ENCODE results near the gene TXNDC8.

TXNDC8 gene

GRCh38 chr9:110278080-110278707, 59.5 kb downstream of the TXNDC8 start:
- no peak for DNase-seq (ENCODE audit: low read depth)

GRCh38 chr9:110276781-110277180, 60.9 kb downstream of the TXNDC8 start:
- DNase-seq (ENCODE audit: low read depth), result no peak

GRCh38 chr9:110270211-110270995, 67.3 kb downstream of the TXNDC8 start:
- no peak for DNase-seq (ENCODE audit: low read depth)

GRCh38 chr9:110266795-110267194, 70.9 kb downstream of the TXNDC8 start:
- no peak for DNase-seq (ENCODE audit: low read depth)

- no peak for DNase-seq (ENCODE audit: low read depth)
These were observed 76.0 kb downstream of the TXNDC8 start for GRCh38 chr9:110261632-110262031.

GRCh38 chr9:110260911-110261310, 76.8 kb downstream of the TXNDC8 start:
- DNase-seq (ENCODE audit: low read depth), result no peak

GRCh38 chr9:110259566-110259965, 78.1 kb downstream of the TXNDC8 start:
- DNase-seq (ENCODE audit: low read depth), result no peak

GRCh38 chr9:110258690-110259091, 79.0 kb downstream of the TXNDC8 start:
- DNase-seq (ENCODE audit: low read depth), result no peak

- DNase-seq (ENCODE audit: low read depth), result no peak
These were observed 79.7 kb downstream of the TXNDC8 start for GRCh38 chr9:110257956-110258355.

GRCh38 chr9:110257097-110257841, 80.4 kb downstream of the TXNDC8 start:
- no peak for DNase-seq (ENCODE audit: low read depth)

- peak; percentile 82 for DNase-seq (ENCODE audit: low read depth)
These were observed 81.1 kb downstream of the TXNDC8 start, which contains the start of gene TXN for GRCh38 chr9:110256380-110257096. Gene TXN (minus strand): TSS chr9:110256507. CDS start chr9:110256435, 72 bp downstream.

- DNase-seq (ENCODE audit: low read depth), result peak; percentile 27
These were observed 81.9 kb downstream of the TXNDC8 start for GRCh38 chr9:110255463-110256379.

GRCh38 chr9:110255034-110255462, 82.6 kb downstream of the TXNDC8 start:
- DNase-seq (ENCODE audit: low read depth), result no peak

- no peak for DNase-seq (ENCODE audit: low read depth)
These were observed 83.2 kb downstream of the TXNDC8 start for GRCh38 chr9:110254500-110254899.
